Measurements from ENCODE around the gene ZMYND19.

GRCh38 chr9:137612741-137613142, 22.4 kb upstream of the ZMYND19 start:
- TF ChIP-seq CTCF (conservative IDR thresholded peaks at IDR 0.05; ENCODE audit: low read depth, low read length) (no peak), POLR2A (IDR thresholded peaks at IDR 0.05; ENCODE audit: low read depth, low read length) (no peak), MXI1 (IDR thresholded peaks at IDR 0.05; ENCODE audit: borderline replicate concordance, low read depth, low read length) (no peak), RFX5 (IDR thresholded peaks at IDR 0.05; ENCODE audit: low read depth, low read length) (no peak), CHD1 (IDR thresholded peaks at IDR 0.05; ENCODE audit: low read depth, low read length) (no peak), CEBPB (IDR thresholded peaks at IDR 0.05; ENCODE audit: low read depth, low read length) (no peak), NFE2L2 (IDR thresholded peaks at IDR 0.05; ENCODE audit: low read depth, low read length) (no peak), MAZ (IDR thresholded peaks at IDR 0.05; ENCODE audit: borderline replicate concordance, low read depth, low read length) (no peak)
